ENCODE results near the gene VPS18.

- TF ChIP-seq, protein P1, sequence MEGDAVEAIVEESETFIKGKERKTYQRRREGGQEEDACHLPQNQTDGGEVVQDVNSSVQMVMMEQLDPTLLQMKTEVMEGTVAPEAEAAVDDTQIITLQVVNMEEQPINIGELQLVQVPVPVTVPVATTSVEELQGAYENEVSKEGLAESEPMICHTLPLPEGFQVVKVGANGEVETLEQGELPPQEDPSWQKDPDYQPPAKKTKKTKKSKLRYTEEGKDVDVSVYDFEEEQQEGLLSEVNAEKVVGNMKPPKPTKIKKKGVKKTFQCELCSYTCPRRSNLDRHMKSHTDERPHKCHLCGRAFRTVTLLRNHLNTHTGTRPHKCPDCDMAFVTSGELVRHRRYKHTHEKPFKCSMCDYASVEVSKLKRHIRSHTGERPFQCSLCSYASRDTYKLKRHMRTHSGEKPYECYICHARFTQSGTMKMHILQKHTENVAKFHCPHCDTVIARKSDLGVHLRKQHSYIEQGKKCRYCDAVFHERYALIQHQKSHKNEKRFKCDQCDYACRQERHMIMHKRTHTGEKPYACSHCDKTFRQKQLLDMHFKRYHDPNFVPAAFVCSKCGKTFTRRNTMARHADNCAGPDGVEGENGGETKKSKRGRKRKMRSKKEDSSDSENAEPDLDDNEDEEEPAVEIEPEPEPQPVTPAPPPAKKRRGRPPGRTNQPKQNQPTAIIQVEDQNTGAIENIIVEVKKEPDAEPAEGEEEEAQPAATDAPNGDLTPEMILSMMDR (conservative IDR thresholded peaks at IDR 0.05; ENCODE audit: low read depth in 2 of 2): no peak
- TF ChIP-seq EZH2phosphoT487 (IDR thresholded peaks at IDR 0.05; ENCODE audit: unreplicated experiment) (peak; percentile 54), EZH2 (IDR thresholded peaks at IDR 0.05; ENCODE audit: low read depth, unreplicated experiment) (peak; percentile 52), REST (IDR thresholded peaks at IDR 0.05; ENCODE audit: unreplicated experiment) (no peak), JUNB (IDR thresholded peaks at IDR 0.05; ENCODE audit: unreplicated experiment) (no peak), POLR2AphosphoS5 (IDR thresholded peaks at IDR 0.05; ENCODE audit: low read depth) (peak; percentile 67)
- TF ChIP-seq, protein P2, sequence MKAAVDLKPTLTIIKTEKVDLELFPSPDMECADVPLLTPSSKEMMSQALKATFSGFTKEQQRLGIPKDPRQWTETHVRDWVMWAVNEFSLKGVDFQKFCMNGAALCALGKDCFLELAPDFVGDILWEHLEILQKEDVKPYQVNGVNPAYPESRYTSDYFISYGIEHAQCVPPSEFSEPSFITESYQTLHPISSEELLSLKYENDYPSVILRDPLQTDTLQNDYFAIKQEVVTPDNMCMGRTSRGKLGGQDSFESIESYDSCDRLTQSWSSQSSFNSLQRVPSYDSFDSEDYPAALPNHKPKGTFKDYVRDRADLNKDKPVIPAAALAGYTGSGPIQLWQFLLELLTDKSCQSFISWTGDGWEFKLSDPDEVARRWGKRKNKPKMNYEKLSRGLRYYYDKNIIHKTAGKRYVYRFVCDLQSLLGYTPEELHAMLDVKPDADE (IDR thresholded peaks at IDR 0.05): no peak
These were observed 34.8 kb downstream of the VPS18 start, which contains the start of gene DLL4 for GRCh38 chr15:40928821-40929659.
